ENCODE measurements around the gene RASGRP2. TPM values are rescaled to one million over a fixed set of nuclear protein-coding genes. Genes with fewer than 3 reads are reported as not detected.

Gene RASGRP2
- total RNA-seq, 1 experiment from 2014 or later: 26.9 TPM

- H2BK5ac ChIP-seq (ENCODE audit: insufficient read length, low read length): no peak overlapping the region
- no peak for TF ChIP-seq CTCF (conservative IDR thresholded peaks at IDR 0.05)
- H4K5ac ChIP-seq (ENCODE audit: insufficient read length, low read depth, low read length): no peak overlapping the region
- no peaks in the 10 kb centered on the region for H3K9me3 Mint-ChIP-seq
- no peaks in the 10 kb centered on the region for H4K20me1 ChIP-seq (ENCODE audit: control insufficient read depth, insufficient read depth, insufficient read length)
- no peak overlapping the region for H3K14ac ChIP-seq (ENCODE audit: insufficient read depth, low read length)
- no peak overlapping the region for H3K27ac Mint-ChIP-seq
- H3K4me2 ChIP-seq (ENCODE audit: insufficient read depth, insufficient read length, low read length): no peak overlapping the region
- peaks cover 0 to 15% (median 6%) of the 10 kb centered on the region in 3 experiments; a peak in 2 of 7 replicates for H3K36me3 Mint-ChIP-seq (ENCODE audit: insufficient read depth in 1 of 3, low read depth in 3 of 3)
- no peak overlapping the region for H3K27ac ChIP-seq (ENCODE audit: insufficient read length, low read depth, low read length)
- no peak for DNase-seq
- no peak overlapping the region for H2AK5ac ChIP-seq (ENCODE audit: insufficient read length, low read length)
- no peak overlapping the region for H3K23ac ChIP-seq (ENCODE audit: insufficient read length, low read depth, low read length)
- H3K79me1 ChIP-seq (ENCODE audit: insufficient read depth, low read depth, low read length, poor library complexity, severe bottlenecking): no peaks in the 10 kb centered on the region
- no peaks in the 10 kb centered on the region for H3K27me3 ChIP-seq (ENCODE audit: insufficient read depth, low read length)
- H3K4me3 Mint-ChIP-seq: no peak overlapping the region
- H2AFZ ChIP-seq (ENCODE audit: low read length): no peak overlapping the region
- no peaks in the 10 kb centered on the region for H3K27me3 Mint-ChIP-seq (ENCODE audit: low read depth)
- H3K4me1 ChIP-seq (ENCODE audit: insufficient read depth, low read length): no peaks in the 10 kb centered on the region
- no peak overlapping the region for H3T11ph ChIP-seq (ENCODE audit: low read length)
- H3K4ac ChIP-seq (ENCODE audit: low read depth, low read length): no peak overlapping the region
- no peak overlapping the region for H2BK120ac ChIP-seq (ENCODE audit: low read depth, low read length, poor library complexity, severe bottlenecking)
- no peak overlapping the region for H3K18ac ChIP-seq (ENCODE audit: insufficient read length, low read depth, low read length)
- H3K4me1 Mint-ChIP-seq: 0 out of 4 replicates have a peak, but pooled peaks cover 0 to 2% of the 10 kb centered on the region in 2 experiments
- no peak overlapping the region for H2BK20ac ChIP-seq (ENCODE audit: low read depth, low read length, poor library complexity, severe bottlenecking)
- WGBS (ENCODE audit: extremely low coverage, insufficient read length, low lambda C conversion rate): no CpG with 5 or more reads among the region's 14 CpGs
- H3K56ac ChIP-seq (ENCODE audit: insufficient read length, low read depth, low read length): no peak overlapping the region
- H3K79me2 ChIP-seq (ENCODE audit: insufficient read depth, low read length): no peaks in the 10 kb centered on the region
- H3K9me3 ChIP-seq (ENCODE audit: control insufficient read depth, low read depth, low read length): no peaks in the 10 kb centered on the region
- H3K9ac ChIP-seq (ENCODE audit: extremely low read depth, insufficient read length, low read length): no peak overlapping the region
- no peak overlapping the region for H4K91ac ChIP-seq (ENCODE audit: insufficient read length, low read depth, low read length)
- no peak overlapping the region for H2BK15ac ChIP-seq (ENCODE audit: low read depth, low read length)
- no peak overlapping the region for H4K8ac ChIP-seq (replicated peaks; ENCODE audit: insufficient read length, low read depth, low read length)
- no peaks in the 10 kb centered on the region for H3K23me2 ChIP-seq (ENCODE audit: insufficient read length, low read depth, low read length, poor library complexity, severe bottlenecking)
- H2BK12ac ChIP-seq (ENCODE audit: insufficient read length, low read depth, low read length): no peak overlapping the region
These were observed 47.9 kb upstream of the RASGRP2 start for GRCh38 chr11:64791781-64792291.
